Measurements from ENCODE around the gene SARS1.

Gene SARS1

DNA sequence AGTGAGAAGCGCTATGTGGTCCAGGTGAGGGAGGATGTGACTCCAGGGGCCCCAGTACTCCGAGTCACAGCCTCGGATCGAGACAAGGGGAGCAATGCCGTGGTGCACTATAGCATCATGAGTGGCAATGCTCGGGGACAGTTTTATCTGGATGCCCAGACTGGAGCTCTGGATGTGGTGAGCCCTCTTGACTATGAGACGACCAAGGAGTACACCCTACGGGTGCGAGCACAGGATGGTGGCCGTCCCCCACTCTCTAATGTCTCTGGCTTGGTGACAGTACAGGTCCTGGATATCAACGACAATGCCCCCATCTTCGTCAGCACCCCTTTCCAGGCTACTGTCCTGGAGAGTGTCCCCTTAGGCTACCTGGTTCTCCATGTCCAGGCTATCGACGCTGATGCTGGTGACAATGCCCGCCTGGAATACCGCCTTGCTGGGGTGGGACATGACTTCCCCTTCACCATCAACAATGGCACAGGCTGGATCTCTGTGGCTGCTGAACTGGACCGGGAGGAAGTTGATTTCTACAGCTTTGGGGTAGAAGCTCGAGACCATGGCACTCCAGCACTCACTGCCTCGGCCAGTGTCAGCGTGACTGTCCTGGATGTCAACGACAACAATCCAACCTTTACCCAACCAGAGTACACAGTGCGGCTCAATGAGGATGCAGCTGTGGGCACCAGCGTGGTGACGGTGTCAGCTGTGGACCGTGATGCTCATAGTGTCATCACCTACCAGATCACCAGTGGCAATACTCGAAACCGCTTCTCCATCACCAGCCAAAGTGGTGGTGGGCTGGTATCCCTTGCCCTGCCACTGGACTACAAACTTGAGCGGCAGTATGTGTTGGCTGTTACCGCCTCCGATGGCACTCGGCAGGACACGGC, 37.8 kb downstream of the SARS1 start:
- no peak for DNase-seq

DNA sequence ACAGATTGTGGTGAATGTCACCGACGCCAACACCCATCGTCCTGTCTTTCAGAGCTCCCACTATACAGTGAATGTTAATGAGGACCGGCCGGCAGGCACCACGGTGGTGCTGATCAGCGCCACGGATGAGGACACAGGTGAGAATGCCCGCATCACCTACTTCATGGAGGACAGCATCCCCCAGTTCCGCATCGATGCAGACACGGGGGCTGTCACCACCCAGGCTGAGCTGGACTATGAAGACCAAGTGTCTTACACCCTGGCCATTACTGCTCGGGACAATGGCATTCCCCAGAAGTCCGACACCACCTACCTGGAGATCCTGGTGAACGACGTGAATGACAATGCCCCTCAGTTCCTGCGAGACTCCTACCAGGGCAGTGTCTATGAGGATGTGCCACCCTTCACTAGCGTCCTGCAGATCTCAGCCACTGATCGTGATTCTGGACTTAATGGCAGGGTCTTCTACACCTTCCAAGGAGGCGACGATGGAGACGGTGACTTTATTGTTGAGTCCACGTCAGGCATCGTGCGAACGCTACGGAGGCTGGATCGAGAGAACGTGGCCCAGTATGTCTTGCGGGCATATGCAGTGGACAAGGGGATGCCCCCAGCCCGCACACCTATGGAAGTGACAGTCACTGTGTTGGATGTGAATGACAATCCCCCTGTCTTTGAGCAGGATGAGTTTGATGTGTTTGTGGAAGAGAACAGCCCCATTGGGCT, 38.6 kb downstream of the SARS1 start:
- DNase-seq: no peak

DNA sequence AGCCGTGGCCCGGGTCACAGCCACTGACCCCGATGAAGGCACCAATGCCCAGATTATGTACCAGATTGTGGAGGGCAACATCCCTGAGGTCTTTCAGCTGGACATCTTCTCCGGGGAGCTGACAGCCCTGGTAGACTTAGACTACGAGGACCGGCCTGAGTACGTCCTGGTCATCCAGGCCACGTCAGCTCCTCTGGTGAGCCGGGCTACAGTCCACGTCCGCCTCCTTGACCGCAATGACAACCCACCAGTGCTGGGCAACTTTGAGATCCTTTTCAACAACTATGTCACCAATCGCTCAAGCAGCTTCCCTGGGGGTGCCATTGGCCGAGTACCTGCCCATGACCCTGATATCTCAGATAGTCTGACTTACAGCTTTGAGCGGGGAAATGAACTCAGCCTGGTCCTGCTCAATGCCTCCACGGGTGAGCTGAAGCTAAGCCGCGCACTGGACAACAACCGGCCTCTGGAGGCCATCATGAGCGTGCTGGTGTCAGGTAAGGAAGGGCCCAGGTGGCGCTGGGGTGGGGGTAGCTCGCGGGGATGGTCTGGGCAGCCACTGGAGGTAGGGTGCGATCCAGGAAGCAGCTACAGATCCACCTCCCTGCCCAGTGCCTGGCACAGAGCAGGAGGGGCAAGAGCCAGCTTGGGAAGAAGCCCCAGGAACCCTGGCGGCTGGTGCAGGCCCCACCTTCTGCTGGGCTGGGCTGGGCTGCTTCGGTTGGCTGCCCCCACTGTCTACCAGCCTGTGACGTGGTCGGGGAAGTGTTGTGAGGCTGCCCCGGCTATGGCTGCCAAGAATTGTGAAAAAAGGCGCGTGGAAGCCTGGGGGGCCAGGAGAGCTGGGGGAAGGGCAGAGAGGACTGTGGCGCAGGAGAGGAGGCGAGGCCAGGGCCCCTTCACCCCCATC, 39.4 kb downstream of the SARS1 start:
- DNase-seq: no peak

DNA sequence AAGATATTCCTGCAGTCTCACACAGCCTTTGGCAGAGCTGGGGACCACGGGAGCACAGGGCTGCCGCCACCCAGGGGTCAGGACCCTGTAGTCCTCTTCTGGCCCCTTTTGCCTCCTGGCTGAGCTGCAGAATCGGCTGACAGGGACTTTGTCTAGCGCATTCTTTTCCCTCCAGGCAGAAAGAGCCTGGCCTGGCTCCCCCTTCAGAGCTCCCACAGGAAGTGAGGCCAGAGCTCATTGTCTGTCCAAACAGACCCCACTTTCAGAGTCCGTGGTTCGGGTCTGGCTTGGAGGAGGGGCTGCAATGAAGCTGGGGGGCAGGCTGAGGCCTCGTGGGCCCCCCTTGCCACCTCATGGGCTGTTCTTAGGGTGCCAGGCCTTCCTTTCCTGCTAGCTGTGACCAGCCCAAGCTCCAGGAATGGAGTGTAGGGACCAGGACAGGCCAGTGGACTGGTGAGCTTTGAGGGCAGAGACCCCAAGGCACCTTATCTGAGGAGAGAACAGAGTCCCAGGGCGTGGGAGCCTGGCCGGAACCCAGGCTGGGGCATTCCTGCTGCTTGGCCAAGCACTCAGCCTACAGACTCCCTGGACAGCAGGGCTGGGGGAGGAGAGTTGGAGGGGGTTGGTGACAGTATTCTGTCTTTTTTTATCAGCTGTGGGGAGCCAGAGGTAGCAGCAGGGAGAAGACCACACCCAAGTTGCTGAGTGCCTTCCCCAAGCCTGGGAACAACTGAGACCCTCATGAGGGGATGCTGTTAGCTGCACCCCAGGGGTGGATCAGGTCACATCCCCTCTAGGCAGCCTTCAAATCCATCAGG, 40.3 kb downstream of the SARS1 start:
- no peak for DNase-seq

DNA sequence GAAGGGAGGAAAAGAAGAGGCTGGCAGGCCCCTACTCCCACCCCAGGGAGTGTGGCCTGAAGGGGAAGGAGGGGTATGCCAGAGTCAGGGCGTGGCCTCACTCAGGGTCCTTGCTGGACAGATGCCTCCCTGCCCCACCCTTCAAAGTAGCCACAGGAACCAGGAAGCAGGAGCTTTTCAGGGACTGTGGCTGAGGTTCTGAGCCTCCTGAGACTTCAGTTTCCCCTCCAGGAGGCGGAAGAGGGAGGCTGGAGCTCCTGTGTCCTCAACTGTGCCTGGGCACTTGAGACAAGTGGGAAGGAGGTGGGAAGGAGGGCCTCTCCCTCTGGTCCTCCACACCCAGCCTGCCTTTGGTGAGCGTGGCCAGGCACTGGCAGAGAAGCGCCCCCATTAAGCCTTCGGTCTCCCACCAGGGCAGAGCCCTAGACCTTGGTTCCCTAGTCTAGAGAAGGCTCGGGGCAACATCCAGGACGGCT, 40.9 kb downstream of the SARS1 start:
- DNase-seq: no peak

DNA sequence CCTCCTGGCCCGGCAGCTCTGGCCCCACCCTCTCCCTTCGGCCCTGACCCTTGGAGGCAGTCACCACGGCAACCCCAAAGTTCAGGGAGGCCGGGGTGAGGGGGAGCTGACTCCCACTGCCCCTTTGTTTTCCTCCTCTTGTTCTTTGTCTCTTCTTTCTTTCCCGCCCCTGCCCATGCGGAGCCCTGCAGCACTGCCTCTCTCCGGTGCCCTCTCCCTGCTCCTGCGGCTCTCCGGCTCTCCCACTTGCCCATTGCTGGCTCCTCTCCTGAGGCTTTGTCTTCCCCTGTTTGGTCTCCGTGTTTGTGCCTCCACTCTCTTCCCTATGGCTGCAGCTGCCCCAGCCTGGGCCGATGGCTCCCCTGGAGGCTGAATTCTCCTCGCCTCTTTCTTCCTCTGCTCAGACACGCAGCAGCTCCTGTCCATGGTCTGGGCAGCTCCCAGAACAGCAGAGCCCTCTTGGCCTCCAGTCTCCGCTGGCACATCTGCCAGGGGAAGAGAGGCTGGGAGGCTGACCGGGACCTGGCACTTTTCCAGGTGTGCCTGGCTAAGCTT, 41.5 kb downstream of the SARS1 start:
- no peak for DNase-seq

DNA sequence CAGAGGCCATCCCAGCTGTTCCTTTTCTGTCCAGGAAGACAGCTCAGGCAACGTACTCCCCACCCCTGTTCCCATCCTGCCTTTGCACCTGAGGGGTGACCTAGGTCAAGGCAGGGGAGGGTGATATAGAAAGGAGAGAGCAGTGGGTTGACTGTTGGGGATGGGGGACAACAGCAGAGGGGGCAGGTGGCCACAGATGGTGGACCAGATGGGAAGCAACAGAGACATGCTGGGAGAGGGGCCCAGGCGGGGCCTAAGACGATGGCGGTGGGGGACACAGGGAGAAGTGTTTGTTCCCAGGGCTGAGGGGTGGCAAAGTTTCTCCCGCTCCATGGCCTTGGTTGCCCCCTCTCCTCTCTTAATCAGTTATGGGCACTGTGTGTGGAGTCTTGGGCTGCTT, 42.0 kb downstream of the SARS1 start:
- DNase-seq: no peak

DNA sequence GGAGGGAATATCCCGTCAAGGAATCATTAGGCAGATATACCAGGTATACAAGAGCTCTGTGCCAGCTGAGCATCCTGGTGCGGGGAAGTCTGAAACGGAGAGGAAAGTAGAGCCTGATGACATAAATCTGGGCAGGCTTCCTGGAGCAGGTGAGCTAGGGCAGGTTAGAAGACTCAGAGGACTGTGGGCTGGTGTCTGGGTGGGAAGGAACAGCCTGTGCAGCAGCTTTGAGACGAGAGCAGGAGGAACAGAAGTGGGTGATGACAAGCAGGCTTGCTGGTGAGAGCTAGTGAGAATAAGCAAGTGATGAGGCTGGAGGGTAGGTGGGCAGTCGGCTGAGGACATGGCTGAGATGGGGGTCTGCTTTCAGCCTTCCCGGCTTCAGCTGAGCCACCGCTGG, 42.4 kb downstream of the SARS1 start:
- no peak for DNase-seq

DNA sequence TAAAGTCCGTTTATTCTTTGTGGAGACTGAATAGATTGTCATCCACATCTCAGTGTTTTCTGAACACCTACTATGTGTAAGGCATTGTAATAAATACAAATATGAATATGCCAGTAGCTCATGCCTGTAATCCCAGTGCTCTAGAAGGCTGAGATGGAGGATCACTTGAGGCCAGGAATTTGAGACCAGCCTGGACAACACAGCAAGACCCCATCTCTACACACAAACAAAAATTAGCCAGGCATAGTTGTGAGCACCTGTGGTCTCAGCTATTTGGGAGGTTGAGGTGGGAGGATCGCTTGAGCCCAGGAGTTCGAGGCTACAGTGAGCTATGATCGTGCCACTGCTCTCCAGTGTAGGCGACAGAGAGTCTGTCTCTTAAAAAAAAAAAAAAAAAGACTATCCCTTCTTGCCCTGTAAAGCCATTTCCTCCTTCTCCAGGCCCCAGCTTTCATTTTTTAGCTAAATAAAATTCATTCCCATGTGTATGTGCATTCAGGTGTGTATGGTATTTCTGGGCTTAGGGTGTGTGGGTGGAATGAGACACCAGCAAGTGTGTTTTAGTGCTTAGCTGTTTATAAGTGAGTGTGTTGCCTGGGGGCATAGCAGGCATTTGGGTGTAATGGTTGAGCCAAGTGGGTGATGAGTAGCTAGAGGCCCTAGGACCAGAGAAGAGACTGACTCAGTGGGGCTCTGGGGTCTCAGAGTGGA, 43.4 kb downstream of the SARS1 start:
- DNase-seq: no peak

DNA sequence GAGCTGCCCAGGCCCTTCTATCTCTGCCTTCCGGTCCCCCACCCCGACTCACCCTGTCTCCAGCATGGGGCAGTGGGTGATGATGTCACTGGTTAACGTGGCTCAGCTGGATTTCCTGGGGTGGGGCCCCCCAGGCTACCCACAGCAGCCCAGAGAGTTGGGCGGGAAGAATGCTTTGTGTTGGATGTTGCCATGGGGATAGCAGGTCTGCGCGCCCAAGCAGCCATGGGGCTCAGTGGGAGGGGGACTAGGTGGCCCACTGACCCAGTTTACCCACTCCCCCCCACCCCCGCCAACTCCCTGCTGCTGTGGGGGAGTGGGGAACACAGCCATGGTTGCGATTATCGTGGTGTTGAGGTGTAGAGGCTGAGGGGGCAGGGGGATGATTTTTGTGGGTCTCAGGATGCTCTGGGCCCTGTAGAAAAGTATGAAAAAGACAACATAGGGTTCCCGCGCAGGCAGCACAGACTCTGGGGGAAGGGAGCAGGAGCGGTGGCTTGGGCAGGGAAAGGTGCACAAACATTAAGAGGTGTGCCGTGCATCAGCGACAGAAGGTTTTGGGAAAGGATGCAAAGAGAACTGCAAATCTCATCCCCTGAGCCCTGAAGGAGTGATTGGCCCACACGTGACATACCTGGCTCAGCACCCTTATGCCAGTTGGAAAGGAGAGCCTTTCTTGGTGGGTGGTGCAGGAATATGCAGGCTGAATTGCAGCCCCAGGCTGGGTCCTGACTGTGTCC, 44.1 kb downstream of the SARS1 start:
- no peak for DNase-seq

DNA sequence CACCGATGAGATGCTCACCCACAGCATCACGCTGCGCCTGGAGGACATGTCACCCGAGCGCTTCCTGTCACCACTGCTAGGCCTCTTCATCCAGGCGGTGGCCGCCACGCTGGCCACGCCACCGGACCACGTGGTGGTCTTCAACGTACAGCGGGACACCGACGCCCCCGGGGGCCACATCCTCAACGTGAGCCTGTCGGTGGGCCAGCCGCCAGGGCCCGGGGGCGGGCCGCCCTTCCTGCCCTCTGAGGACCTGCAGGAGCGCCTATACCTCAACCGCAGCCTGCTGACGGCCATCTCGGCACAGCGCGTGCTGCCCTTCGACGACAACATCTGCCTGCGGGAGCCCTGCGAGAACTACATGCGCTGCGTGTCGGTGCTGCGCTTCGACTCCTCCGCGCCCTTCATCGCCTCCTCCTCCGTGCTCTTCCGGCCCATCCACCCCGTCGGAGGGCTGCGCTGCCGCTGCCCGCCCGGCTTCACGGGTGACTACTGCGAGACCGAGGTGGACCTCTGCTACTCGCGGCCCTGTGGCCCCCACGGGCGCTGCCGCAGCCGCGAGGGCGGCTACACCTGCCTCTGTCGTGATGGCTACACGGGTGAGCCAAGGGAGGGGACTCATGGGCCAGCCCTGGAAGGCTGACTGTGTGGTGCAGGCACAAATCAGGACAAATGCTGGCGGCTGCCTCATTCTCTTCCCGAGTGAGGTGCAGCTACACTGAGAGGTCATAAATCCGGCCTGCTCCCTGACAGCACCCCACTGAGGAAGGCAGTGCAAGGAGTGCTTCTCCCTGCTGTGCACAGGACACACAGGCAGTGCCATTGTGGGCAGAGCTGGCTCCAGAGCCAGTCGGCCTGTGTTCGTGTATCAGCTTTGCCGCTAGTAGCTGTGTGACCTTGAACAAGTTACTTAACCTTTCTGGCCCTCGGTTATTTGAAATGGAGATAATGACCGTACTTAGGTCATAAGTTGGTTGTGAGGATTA, 45.1 kb downstream of the SARS1 start:
- DNase-seq: no peak

DNA sequence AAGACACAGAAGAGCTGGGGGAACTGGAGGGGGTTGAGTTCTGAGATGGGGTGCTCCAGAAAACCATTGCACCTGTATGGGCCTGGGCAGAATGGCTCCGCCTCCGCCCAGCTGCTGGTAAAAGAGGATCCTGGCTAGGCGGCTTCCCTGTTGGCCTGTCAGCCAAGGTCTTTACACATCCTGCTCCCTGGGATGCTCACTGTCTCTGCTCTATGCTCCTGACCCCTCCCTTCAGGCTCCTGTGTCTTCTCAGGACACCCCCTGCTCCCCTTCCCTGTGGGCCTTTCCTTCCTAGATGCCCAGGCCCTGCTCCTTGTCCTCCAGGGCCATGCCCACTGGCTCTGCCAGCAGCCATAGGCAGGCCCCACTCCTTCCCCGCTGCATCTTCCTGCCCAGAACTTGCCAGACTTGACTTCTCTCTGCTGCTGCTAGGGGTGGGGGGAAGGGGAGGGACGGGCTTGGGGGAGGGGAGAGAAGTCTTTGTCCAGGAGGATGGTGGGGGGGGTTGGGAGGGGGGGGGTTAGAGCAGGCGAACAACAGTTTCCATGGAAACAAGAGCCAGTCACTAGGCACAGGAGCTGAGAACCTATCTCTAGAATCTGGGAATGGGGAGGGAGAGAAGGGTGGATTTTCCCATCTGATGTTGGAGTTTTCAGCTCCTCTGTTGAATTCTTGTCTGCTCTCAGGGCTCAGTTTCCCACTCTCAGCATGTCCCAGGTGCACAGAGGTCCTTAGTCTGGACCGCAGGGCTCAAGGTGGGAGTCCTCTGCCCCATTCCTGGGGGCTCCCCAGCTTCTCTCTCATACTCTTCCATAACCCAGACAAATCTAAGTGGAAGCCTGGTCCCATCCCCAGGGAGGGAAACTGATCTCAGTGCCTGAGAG, 46.2 kb downstream of the SARS1 start:
- DNase-seq: no peak

DNA sequence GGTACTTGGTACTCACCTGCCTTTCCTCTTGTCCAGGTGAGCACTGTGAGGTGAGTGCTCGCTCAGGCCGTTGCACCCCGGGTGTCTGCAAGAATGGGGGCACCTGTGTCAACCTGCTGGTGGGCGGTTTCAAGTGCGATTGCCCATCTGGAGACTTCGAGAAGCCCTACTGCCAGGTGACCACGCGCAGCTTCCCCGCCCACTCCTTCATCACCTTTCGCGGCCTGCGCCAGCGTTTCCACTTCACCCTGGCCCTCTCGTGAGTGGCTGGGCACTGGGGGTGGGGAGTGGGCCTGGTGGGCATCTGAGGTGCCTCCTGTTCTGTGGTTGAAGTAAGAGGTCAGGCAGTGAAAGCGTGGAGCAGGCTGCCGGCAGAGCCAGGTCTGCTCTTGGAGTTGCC, 47.3 kb downstream of the SARS1 start:
- no peak for DNase-seq

DNA sequence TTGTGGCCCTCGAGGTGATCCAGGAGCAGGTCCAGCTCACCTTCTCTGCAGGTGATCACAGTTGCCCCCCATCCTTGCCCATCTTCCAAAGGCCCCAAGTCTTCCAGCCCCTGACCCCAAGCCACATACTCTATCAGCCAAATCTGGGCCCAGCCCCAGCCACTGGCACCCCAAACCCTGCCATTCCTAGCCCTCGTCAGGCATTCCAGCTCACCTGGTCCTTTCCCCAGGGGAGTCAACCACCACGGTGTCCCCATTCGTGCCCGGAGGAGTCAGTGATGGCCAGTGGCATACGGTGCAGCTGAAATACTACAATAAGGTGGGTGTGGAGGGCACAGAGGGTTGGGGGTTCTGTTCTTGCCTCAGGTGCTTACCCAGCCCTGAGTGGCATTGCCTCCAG, 47.9 kb downstream of the SARS1 start:
- DNase-seq: no peak

DNA sequence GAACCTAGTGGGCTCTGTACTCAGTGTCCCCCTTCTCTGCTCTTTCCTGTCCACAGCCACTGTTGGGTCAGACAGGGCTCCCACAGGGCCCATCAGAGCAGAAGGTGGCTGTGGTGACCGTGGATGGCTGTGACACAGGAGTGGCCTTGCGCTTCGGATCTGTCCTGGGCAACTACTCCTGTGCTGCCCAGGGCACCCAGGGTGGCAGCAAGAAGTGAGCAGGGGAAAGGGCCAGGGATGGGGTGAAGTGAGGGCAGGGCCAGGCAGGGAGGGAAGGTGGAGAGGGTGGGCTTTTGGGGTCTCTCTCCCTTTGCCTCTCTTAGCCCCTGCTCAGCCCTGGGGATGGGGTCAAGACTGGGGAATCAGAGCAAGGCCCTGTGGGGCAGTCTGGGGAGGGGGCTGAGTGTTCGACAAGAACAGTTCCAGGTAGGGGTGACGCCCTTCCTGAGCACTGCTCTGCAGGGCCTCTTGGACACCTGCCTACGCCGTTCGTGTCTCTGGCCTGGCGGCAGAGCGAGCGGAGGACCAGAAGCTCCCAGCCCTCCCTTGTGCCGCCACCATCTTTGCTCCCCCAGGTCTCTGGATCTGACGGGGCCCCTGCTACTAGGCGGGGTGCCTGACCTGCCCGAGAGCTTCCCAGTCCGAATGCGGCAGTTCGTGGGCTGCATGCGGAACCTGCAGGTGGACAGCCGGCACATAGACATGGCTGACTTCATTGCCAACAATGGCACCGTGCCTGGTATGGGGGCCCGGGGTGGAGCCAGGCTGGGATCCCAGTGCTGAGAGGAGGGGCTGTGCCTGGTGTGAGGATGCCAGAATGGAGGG, 48.7 kb downstream of the SARS1 start:
- DNase-seq: no peak

DNA sequence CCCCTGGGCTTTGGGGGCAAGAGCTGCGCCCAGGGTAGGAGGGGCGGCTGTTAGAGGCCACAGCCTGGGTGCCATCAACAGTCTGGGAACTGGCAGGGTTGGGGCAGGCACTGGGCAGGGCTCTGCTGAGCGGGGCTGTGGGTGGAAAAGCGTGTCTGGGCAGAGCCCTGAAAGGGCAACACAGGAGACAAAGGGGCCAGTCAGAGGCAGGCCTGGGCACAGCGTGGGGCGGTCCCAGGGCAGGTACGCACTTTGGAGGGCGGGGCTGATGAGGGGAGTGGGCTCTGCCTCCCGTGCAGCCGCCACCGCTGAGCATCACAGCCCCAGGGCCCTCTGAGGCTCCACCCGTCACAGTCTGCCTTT, 49.5 kb downstream of the SARS1 start:
- DNase-seq: no peak

Data from KG1 (cell line).